ENCODE results near the gene EDIL3. TPM values are rescaled to one million over a fixed set of nuclear protein-coding genes. Genes with fewer than 3 reads are reported as not detected.

The EDIL3 gene
- total RNA-seq, 2 experiments from 2014 or later, result not detected

GRCh38 chr5:84265130-84265529, 119.5 kb downstream of the EDIL3 start:
- ATAC-seq (no peak), DNase-seq (no peak)
- Mint-ChIP-seq H3K27me3 (ENCODE audit: low read depth) (no peaks in the 10 kb centered on the region), H3K36me3 (ENCODE audit: low read depth) (no peaks in the 10 kb centered on the region), H3K27ac (no peak overlapping the region), H3K9me3 (ENCODE audit: insufficient read depth) (no peaks in the 10 kb centered on the region), H3K4me3 (no peak overlapping the region), H3K4me1 (ENCODE audit: low read depth) (no peaks in the 10 kb centered on the region)
- CTCF ChIA-PET, result no interaction called here
- POLR2A ChIA-PET, result no interaction called here

GRCh38 chr5:84260939-84261338, 123.7 kb downstream of the EDIL3 start:
- Mint-ChIP-seq H3K36me3 (ENCODE audit: low read depth) (no peaks in the 10 kb centered on the region), H3K4me3 (no peak overlapping the region), H3K27me3 (ENCODE audit: low read depth) (no peaks in the 10 kb centered on the region), H3K4me1 (ENCODE audit: low read depth) (no peaks in the 10 kb centered on the region), H3K9me3 (ENCODE audit: insufficient read depth) (no peaks in the 10 kb centered on the region), H3K27ac (no peak overlapping the region)
- DNase-seq (no peak), ATAC-seq (no peak)
- POLR2A ChIA-PET, result no interaction called here
- CTCF ChIA-PET, result no interaction called here

GRCh38 chr5:84260140-84260539, 124.5 kb downstream of the EDIL3 start:
- H3K36me3 Mint-ChIP-seq (ENCODE audit: low read depth), result no peaks in the 10 kb centered on the region
- no peaks in the 10 kb centered on the region for H3K27me3 Mint-ChIP-seq (ENCODE audit: low read depth)
- ChIA-PET POLR2A (no interaction called here), CTCF (no interaction called here)
- H3K4me1 Mint-ChIP-seq (ENCODE audit: low read depth), result no peaks in the 10 kb centered on the region
- no peak overlapping the region for H3K4me3 Mint-ChIP-seq
- DNase-seq, result no peak
- ATAC-seq, result no peak
- H3K9me3 Mint-ChIP-seq (ENCODE audit: insufficient read depth), result no peaks in the 10 kb centered on the region
- H3K27ac Mint-ChIP-seq, result no peak overlapping the region

- Mint-ChIP-seq H3K27ac (no peak overlapping the region), H3K36me3 (ENCODE audit: low read depth) (no peaks in the 10 kb centered on the region), H3K9me3 (ENCODE audit: insufficient read depth) (no peaks in the 10 kb centered on the region), H3K4me1 (ENCODE audit: low read depth) (no peaks in the 10 kb centered on the region), H3K27me3 (ENCODE audit: low read depth) (no peaks in the 10 kb centered on the region), H3K4me3 (no peak overlapping the region)
- CTCF ChIA-PET, result no interaction called here
- DNase-seq, result no peak
- POLR2A ChIA-PET, result no interaction called here
- no peak for ATAC-seq
These were observed 125.2 kb downstream of the EDIL3 start for GRCh38 chr5:84259283-84260045.

- no peak overlapping the region for H3K27ac Mint-ChIP-seq
- CTCF ChIA-PET, result no interaction called here
These were observed 127.6 kb downstream of the EDIL3 start for GRCh38 chr5:84257061-84257460.

GRCh38 chr5:84255315-84255714, 129.4 kb downstream of the EDIL3 start:
- Mint-ChIP-seq H3K4me3 (no peak overlapping the region), H3K9me3 (ENCODE audit: insufficient read depth) (no peaks in the 10 kb centered on the region), H3K27ac (no peak overlapping the region)

More at GRCh38 chr5:84257061-84257460, 127.6 kb downstream of the EDIL3 start:
- Mint-ChIP-seq H3K4me3 (no peak overlapping the region), H3K36me3 (ENCODE audit: low read depth) (no peaks in the 10 kb centered on the region), H3K4me1 (ENCODE audit: low read depth) (no peaks in the 10 kb centered on the region), H3K27me3 (ENCODE audit: low read depth) (no peaks in the 10 kb centered on the region), H3K9me3 (ENCODE audit: insufficient read depth) (no peaks in the 10 kb centered on the region)
- POLR2A ChIA-PET, result no interaction called here
- DNase-seq, result no peak
- ATAC-seq, result no peak

GRCh38 chr5:84253946-84254345, 130.7 kb downstream of the EDIL3 start:
- Mint-ChIP-seq H3K9me3 (ENCODE audit: insufficient read depth) (no peaks in the 10 kb centered on the region), H3K27ac (no peak overlapping the region), H3K36me3 (ENCODE audit: low read depth) (no peaks in the 10 kb centered on the region), H3K4me3 (no peak overlapping the region), H3K4me1 (ENCODE audit: low read depth) (no peaks in the 10 kb centered on the region), H3K27me3 (ENCODE audit: low read depth) (no peaks in the 10 kb centered on the region)
- ChIA-PET CTCF (no interaction called here), POLR2A (no interaction called here)
- ATAC-seq, result no peak
- no peak for DNase-seq

More at GRCh38 chr5:84255315-84255714, 129.4 kb downstream of the EDIL3 start:
- ATAC-seq (no peak), DNase-seq (no peak)
- H3K4me1 Mint-ChIP-seq (ENCODE audit: low read depth), result no peaks in the 10 kb centered on the region
- ChIA-PET CTCF (no interaction called here), POLR2A (no interaction called here)
- H3K36me3 Mint-ChIP-seq (ENCODE audit: low read depth), result no peaks in the 10 kb centered on the region
- no peaks in the 10 kb centered on the region for H3K27me3 Mint-ChIP-seq (ENCODE audit: low read depth)

- no peak overlapping the region for H3K4me3 Mint-ChIP-seq
- ChIA-PET CTCF (no interaction called here), POLR2A (no interaction called here)
- no peaks in the 10 kb centered on the region for H3K36me3 Mint-ChIP-seq (ENCODE audit: low read depth)
- no peaks in the 10 kb centered on the region for H3K9me3 Mint-ChIP-seq (ENCODE audit: insufficient read depth)
- no peak for DNase-seq
- no peaks in the 10 kb centered on the region for H3K27me3 Mint-ChIP-seq (ENCODE audit: low read depth)
- H3K27ac Mint-ChIP-seq, result no peak overlapping the region
- H3K4me1 Mint-ChIP-seq (ENCODE audit: low read depth), result no peaks in the 10 kb centered on the region
- ATAC-seq, result no peak
These were observed 133.2 kb downstream of the EDIL3 start for GRCh38 chr5:84251503-84251902.

GRCh38 chr5:84249918-84250630, 134.6 kb downstream of the EDIL3 start:
- no peaks in the 10 kb centered on the region for H3K36me3 Mint-ChIP-seq (ENCODE audit: low read depth)
- ChIA-PET POLR2A (no interaction called here), CTCF (no interaction called here)
- no peak overlapping the region for H3K4me3 Mint-ChIP-seq
- H3K9me3 Mint-ChIP-seq (ENCODE audit: insufficient read depth), result no peaks in the 10 kb centered on the region
- no peaks in the 10 kb centered on the region for H3K4me1 Mint-ChIP-seq (ENCODE audit: low read depth)
- no peaks in the 10 kb centered on the region for H3K27me3 Mint-ChIP-seq (ENCODE audit: low read depth)
- DNase-seq (no peak), ATAC-seq (no peak)
- no peak overlapping the region for H3K27ac Mint-ChIP-seq

GRCh38 chr5:84248013-84248412, 136.7 kb downstream of the EDIL3 start:
- ChIA-PET CTCF (no interaction called here), POLR2A (no interaction called here)
- no peaks in the 10 kb centered on the region for H3K27me3 Mint-ChIP-seq (ENCODE audit: low read depth)
- no peak overlapping the region for H3K4me3 Mint-ChIP-seq
- H3K9me3 Mint-ChIP-seq (ENCODE audit: insufficient read depth), result no peaks in the 10 kb centered on the region
- H3K27ac Mint-ChIP-seq, result no peak overlapping the region
- ATAC-seq (no peak), DNase-seq (no peak)
- H3K36me3 Mint-ChIP-seq (ENCODE audit: low read depth), result no peaks in the 10 kb centered on the region
- no peaks in the 10 kb centered on the region for H3K4me1 Mint-ChIP-seq (ENCODE audit: low read depth)

- POLR2A ChIA-PET, result no interaction called here
- no peaks in the 10 kb centered on the region for H3K4me1 Mint-ChIP-seq (ENCODE audit: low read depth)
- H3K9me3 Mint-ChIP-seq (ENCODE audit: insufficient read depth), result no peaks in the 10 kb centered on the region
- H3K4me3 Mint-ChIP-seq, result no peak overlapping the region
- no peaks in the 10 kb centered on the region for H3K27me3 Mint-ChIP-seq (ENCODE audit: low read depth)
- DNase-seq (no peak), ATAC-seq (no peak)
- no peak overlapping the region for H3K27ac Mint-ChIP-seq
- H3K36me3 Mint-ChIP-seq (ENCODE audit: low read depth), result no peaks in the 10 kb centered on the region
- CTCF ChIA-PET, result no interaction called here
These were observed 142.4 kb downstream of the EDIL3 start for GRCh38 chr5:84242286-84242685.

GRCh38 chr5:84239494-84239893, 145.2 kb downstream of the EDIL3 start:
- ATAC-seq (no peak), DNase-seq (no peak)
- CTCF ChIA-PET, result no interaction called here
- Mint-ChIP-seq H3K27me3 (ENCODE audit: low read depth) (no peaks in the 10 kb centered on the region), H3K36me3 (ENCODE audit: low read depth) (no peaks in the 10 kb centered on the region), H3K9me3 (ENCODE audit: insufficient read depth) (no peaks in the 10 kb centered on the region), H3K4me1 (ENCODE audit: low read depth) (no peaks in the 10 kb centered on the region), H3K4me3 (no peak overlapping the region), H3K27ac (no peak overlapping the region)
- POLR2A ChIA-PET, result interaction anchor here (0.6 kb wide), 1 partner anchor 23 kb away, joined by 3 read pairs; no protein-coding TSS in a partner anchor

All from activated CD8-positive, alpha-beta T cell treated with anti-CD3 and anti-CD28 coated beads, Interleukin-2, amount 10 ng/mL, durations not matched to agents 7 days and 5 days (primary cell).